ENCODE results near the gene ADCY4. TPM values are rescaled to one million over a fixed set of nuclear protein-coding genes. Genes with fewer than 3 reads are reported as not detected.

Gene ADCY4
- total and polyA plus RNA-seq, 2 of the 8 experiments (the other 6 are each of a cell fraction or from before 2014, with no cell fraction given), result 0.27 to 0.35 TPM

GRCh38 chr14:24285351-24285750 is 49.5 kb downstream of the ADCY4 start:
- Histone ChIP-seq H3K79me2 (ENCODE audit: control insufficient read depth in 1 of 2, insufficient read depth in 2 of 2, low read length in 2 of 2) (no peaks in the 10 kb centered on the region), H4K91ac (replicated peaks; ENCODE audit: insufficient read length, low read length) (no peak overlapping the region), H3K4ac (replicated peaks; ENCODE audit: insufficient read length, low read depth, low read length) (no peak overlapping the region), H3K4me1 (replicated peaks in 1 of 4; ENCODE audit: control insufficient read depth in 3 of 4, insufficient read depth in 4 of 4, low read length in 3 of 4) (no peaks in the 10 kb centered on the region), H3K23me2 (ENCODE audit: low read depth, low read length) (no peaks in the 10 kb centered on the region), H4K5ac (ENCODE audit: insufficient read length, low read depth, low read length) (no peak overlapping the region), H3K4me2 (ENCODE audit: insufficient read depth in 1 of 2, low read depth in 2 of 2, low read length in 2 of 2) (no peak overlapping the region), H2BK12ac (ENCODE audit: low read depth, low read length) (no peak overlapping the region), H3K9ac (replicated peaks in 1 of 4; ENCODE audit: extremely low read depth in 1 of 4, low read depth in 3 of 4, low read length in 3 of 4) (no peak overlapping the region), H2AK5ac (ENCODE audit: low read depth, low read length) (no peak overlapping the region), H3K14ac (ENCODE audit: insufficient read length) (no peak overlapping the region), H3K79me1 (ENCODE audit: low read depth, low read length) (no peaks in the 10 kb centered on the region; the same call in 1 of the 2 replicates), H3K36me3 (ENCODE audit: control insufficient read depth in 2 of 4, insufficient read depth in 4 of 4, low read length in 3 of 4) (peaks cover 0 to 5% (median 0%) of the 10 kb centered on the region in 4 experiments; a peak in 1 of 8 replicates), H2BK15ac (ENCODE audit: low read length) (no peak overlapping the region), H3K4me3 (ENCODE audit: extremely low read depth in 1 of 4, insufficient read depth in 2 of 4, low read depth in 3 of 4, low read length in 4 of 4) (no peak overlapping the region), H2BK20ac (ENCODE audit: low read length) (no peak overlapping the region), H3K27ac (ENCODE audit: low read depth, low read length) (no peak overlapping the region), H3K18ac (ENCODE audit: extremely low read depth, low read length) (no peak overlapping the region), H4K20me1 (replicated peaks in 1 of 2; ENCODE audit: control insufficient read depth in 1 of 2, insufficient read depth in 2 of 2, low read length in 2 of 2) (peaks cover 0 to 3% of the 10 kb centered on the region in 2 experiments), H2BK120ac (replicated peaks; ENCODE audit: low read depth, low read length) (no peak overlapping the region), H3K9me3 (ENCODE audit: insufficient read depth in 2 of 2, low read depth in 1 of 2, low read length in 1 of 2) (no peaks in the 10 kb centered on the region), H2BK5ac (ENCODE audit: low read depth, low read length) (no peak overlapping the region), H3K27me3 (replicated peaks in 1 of 4; ENCODE audit: control insufficient read depth in 3 of 4, extremely low read depth in 1 of 4, insufficient read depth in 3 of 4, low read length in 3 of 4) (no peaks in the 10 kb centered on the region), H3K56ac (replicated peaks; ENCODE audit: insufficient read length, low read depth, low read length) (no peak overlapping the region), H4K8ac (ENCODE audit: extremely low read depth, insufficient read depth, low read length) (no peak overlapping the region), H3K23ac (ENCODE audit: insufficient read length) (no peak overlapping the region), H2AFZ (ENCODE audit: low read length) (no peak overlapping the region)
- CTCF ChIA-PET (ENCODE audit: partially characterized antibody), result interaction anchor here (0.9 to 11.5 kb wide), 6 partner anchors 13 to 47 kb away, joined by 3 to 137 read pairs (median 37); partner anchors contain the start of genes CIDEB, DHRS1, LTB4R2 and NOP9
- TF ChIP-seq BRCA1 (IDR thresholded peaks at IDR 0.05; ENCODE audit: low read depth, low read length) (no peak), SRF (IDR thresholded peaks at IDR 0.05; ENCODE audit: low read depth, low read length) (no peak), CBX8 (IDR thresholded peaks at IDR 0.05; ENCODE audit: borderline replicate concordance, low read depth, low read length) (no peak), CREB1 (IDR thresholded peaks at IDR 0.05) (no peak), GABPA (IDR thresholded peaks at IDR 0.05; ENCODE audit: borderline replicate concordance, insufficient read depth, low read length) (no peak), CTBP2 (IDR thresholded peaks at IDR 0.05; ENCODE audit: borderline replicate concordance, insufficient read depth, insufficient read length, low read length) (no peak), TEAD4 (IDR thresholded peaks at IDR 0.05; ENCODE audit: low read depth, low read length) (no peak), KDM5A (IDR thresholded peaks at IDR 0.05; ENCODE audit: low read length) (no peak), TAF1 (IDR thresholded peaks at IDR 0.05; ENCODE audit: low read depth, low read length) (no peak), POU5F1 (IDR thresholded peaks at IDR 0.05; ENCODE audit: low read depth, low read length) (no peak), CHD1 (IDR thresholded peaks at IDR 0.05; ENCODE audit: low read depth, low read length) (no peak), MAX (IDR thresholded peaks at IDR 0.05) (no peak)
- POLR2A ChIA-PET (ENCODE audit: partially characterized antibody), result interaction anchor here (1.2 to 1.5 kb wide), 3 partner anchors 10 to 42 kb away, joined by 3 to 7 read pairs (median 4); partner anchors contain the start of genes RABGGTA and TINF2
- 89% methylated on average over 4 of the region's 4 CpGs; no CpG with 5 or more reads in 1 of the 2 experiments for WGBS, 2 experiments (ENCODE audit: extremely low coverage in 1 of 2, insufficient coverage in 1 of 2, insufficient read length in 1 of 2, insufficient replicate concordance in 2 of 2, low coverage in 1 of 2, low lambda C conversion rate in 2 of 2, missing lambda C conversion rate in 1 of 2)
- DNase-seq (ENCODE audit: low read depth in 1 of 2, low spot score in 2 of 2), result no peak
- no peak for FAIRE-seq
